ENCODE results near the gene LGR4.

- TF ChIP-seq, protein P1, sequence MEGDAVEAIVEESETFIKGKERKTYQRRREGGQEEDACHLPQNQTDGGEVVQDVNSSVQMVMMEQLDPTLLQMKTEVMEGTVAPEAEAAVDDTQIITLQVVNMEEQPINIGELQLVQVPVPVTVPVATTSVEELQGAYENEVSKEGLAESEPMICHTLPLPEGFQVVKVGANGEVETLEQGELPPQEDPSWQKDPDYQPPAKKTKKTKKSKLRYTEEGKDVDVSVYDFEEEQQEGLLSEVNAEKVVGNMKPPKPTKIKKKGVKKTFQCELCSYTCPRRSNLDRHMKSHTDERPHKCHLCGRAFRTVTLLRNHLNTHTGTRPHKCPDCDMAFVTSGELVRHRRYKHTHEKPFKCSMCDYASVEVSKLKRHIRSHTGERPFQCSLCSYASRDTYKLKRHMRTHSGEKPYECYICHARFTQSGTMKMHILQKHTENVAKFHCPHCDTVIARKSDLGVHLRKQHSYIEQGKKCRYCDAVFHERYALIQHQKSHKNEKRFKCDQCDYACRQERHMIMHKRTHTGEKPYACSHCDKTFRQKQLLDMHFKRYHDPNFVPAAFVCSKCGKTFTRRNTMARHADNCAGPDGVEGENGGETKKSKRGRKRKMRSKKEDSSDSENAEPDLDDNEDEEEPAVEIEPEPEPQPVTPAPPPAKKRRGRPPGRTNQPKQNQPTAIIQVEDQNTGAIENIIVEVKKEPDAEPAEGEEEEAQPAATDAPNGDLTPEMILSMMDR (conservative IDR thresholded peaks at IDR 0.05): no peak
- TF ChIP-seq EZH2 (IDR thresholded peaks at IDR 0.05; ENCODE audit: low read depth): no peak
Observed at GRCh38 chr11:27347359-27348339, 124.9 kb downstream of the LGR4 start.

All from PC-9 (cell line).